Mucosa of gallbladder (tissue), 1 donor: ENCODE results near the gene HEYL. TPM values are rescaled to one million over a fixed set of nuclear protein-coding genes. Genes with fewer than 3 reads are reported as not detected.
A peak's percentile ranks its signal among the peaks of the same experiment; 100 is the strongest.
"Not testable (repeated sequence)": the region's sequence is repeated elsewhere in the genome, so short reads cannot be mapped to it uniquely, and the experiment has no call there.

Source experiments
- DNase-seq: peaks from one replicate; pipeline ENCODE4 v3.0.0-alpha.2; 2020; ENCODE audit warnings: low spot score
- total RNA-seq: library from RNA; stranded (reverse); gene quantifications from one replicate; pipeline ENCODE4 v1.2.1, GENCODE V29; 2021
- donor health status: DM: no; HTN: no; CAD: no.

HEYL gene
- total RNA-seq, 1 donor from 2014 or later: 8.5 TPM

GRCh38 chr1:39608921-39609320 lies 30.5 kb downstream of the HEYL start:
- DNase-seq: no peak

- DNase-seq: not testable (repeated sequence)
Measured at GRCh38 chr1:39603677-39604076, 35.8 kb downstream of the HEYL start.

- not testable (repeated sequence) for DNase-seq
Measured at GRCh38 chr1:39601667-39602255, 37.7 kb downstream of the HEYL start.

DNA sequence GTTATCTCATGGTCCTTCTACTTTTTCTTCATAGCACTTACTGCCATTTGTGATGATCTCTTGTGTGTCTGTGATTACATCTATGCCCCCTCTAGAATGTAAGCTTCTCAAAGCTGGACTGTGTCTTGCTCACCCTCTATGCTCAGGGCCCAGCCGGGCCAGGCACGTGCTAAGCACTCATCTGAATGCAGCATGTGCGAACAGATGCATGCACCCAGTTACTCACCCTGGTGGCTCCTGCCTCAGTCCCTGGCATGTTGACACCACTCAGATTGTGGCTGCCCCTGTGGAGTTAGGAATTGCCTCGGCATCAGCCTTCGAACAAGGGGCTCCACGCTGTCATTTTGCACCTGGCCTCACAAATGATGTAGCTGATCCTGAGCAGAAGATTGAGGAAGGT lies 43.3 kb downstream of the HEYL start:
- no peak for DNase-seq

- DNase-seq: no peak
Measured at GRCh38 chr1:39593386-39593785, 46.1 kb downstream of the HEYL start.

DNA sequence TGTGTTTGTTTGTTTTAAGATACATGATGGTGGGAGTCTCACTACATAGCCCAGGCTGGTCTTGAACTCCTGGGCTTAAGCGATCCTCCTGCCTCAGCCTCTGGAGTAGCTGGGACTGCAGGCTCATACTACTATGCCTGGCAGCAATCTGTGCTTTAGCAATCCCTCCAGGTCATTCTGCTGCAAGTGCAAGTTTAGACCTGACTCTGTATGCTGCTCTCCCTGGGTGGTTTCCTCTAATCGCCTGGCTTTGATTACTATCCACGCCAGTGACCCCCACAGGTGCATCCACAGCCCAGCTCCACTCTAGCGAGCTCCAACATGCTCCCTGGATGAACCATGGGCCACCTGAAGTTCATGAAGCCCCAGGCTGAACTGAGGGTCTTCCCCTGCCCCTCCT lies 47.4 kb downstream of the HEYL start:
- DNase-seq: no peak

- DNase-seq: no peak
Measured at GRCh38 chr1:39590546-39590945, 48.9 kb downstream of the HEYL start.

DNA sequence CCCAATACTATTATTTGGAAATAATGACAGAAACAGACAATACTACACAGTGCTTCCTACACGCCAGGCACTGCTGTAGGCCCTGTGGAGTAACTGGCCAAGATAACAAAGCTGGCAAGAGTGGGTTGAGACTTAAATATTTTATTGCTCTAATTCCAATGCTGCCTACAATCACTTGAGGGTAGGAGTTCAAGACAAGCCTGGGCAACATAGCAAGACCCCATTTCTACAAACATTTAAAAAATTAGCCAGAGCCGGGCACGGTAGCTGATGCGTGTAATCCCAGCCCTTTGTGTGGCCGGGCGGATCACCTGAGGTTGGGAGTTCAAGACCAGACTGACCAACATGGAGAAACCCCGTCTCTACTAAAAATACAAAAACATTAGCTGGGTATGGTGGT lies 53.5 kb downstream of the HEYL start:
- DNase-seq: no peak

GRCh38 chr1:39576016-39576657 lies 63.3 kb downstream of the HEYL start:
- peak; percentile 20 for DNase-seq

DNA sequence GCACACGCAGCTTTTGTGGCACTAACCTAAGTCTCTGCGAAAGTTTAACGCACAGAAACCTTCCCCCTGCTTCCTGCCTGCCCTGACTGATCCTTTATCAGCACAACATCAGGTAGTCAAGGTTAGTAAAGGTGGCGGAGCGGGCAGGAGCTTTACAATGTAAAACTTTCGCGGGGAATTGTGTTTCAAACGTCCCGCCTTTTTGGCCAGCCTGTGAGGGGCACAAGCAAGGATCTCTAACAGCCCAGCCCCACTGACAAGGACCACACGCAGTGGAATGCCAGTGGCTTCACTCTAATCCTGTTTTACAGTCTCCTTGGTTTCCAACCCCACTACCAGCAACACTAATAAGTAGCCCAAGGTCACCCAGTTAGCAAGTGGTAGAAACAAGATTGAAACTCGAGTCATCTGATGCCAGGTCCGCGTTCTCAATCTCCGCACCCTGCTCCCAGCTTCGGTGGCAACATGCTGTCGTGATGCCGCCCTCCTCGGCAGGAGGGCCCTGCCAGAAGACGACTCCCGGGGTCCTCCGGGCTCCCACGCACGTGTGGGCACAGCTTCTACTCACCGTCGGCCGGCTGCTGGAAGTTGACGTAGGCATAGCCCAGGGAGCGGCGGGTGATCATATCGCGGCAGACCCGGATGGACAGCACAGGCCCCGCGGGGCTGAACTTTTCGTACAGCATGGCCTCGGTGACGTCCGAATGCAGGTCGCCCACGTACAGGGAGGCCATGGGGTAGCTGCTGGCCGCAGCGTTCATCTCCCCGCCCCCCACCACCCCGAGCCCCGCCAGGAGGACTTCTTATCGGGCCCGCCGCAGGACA lies 64.0 kb downstream of the HEYL start:
- peak; percentile 63 for DNase-seq

- DNase-seq: peak; percentile 42
Measured at GRCh38 chr1:39574646-39575045, 64.8 kb downstream of the HEYL start.

Other genes with a start within 250 kb of the HEYL start
- gene BMP8A, start 148.0 kb downstream of the HEYL start, total RNA-seq: 4.1 TPM
- 211 TPM for gene PABPC4, start 62.9 kb downstream of the HEYL start, total RNA-seq
- 2.9 TPM for gene NT5C1A, start 32.5 kb upstream of the HEYL start, total RNA-seq
- gene HPCAL4, start 51.8 kb upstream of the HEYL start, total RNA-seq: 0.20 TPM
- gene PPIE, start 99.2 kb upstream of the HEYL start, total RNA-seq: 39.3 TPM
- gene OXCT2, start 131.7 kb upstream of the HEYL start, total RNA-seq: 0.95 TPM
- 1.8 TPM for gene BMP8B, start 149.2 kb upstream of the HEYL start, total RNA-seq
- gene TRIT1, start 243.9 kb upstream of the HEYL start, total RNA-seq: 13.4 TPM